IMR-90 (cell line): ENCODE measurements around the gene LY6G6D. TPM values are rescaled to one million over a fixed set of nuclear protein-coding genes. Genes with fewer than 3 reads are reported as not detected.

Experiments
- ATAC-seq: fragments of 200-7000 bp; cut with Tn5 transposase; 2 replicates; pipeline ENCODE4 v1.9.1; 2020; ENCODE audit warnings: low read depth, mild to moderate bottlenecking, moderate library complexity
- BruUV-seq: library from RNA; stranded (reverse); fragments of 400-500 nt; replicated peaks from 2 replicates; lab custom pipeline; 2021; lab: Mats Ljungman, UMichigan
- CTCF ChIA-PET: fragments of 300-600 bp; formaldehyde crosslinking; extraction: SDS; loops from one replicate; lab custom pipeline; 2021; ENCODE audit warnings: antibody characterized with exemption; lab: Yijun Ruan, JAX
- POLR2A ChIA-PET: fragments of 300-600 bp; sonication (Branson Sonifier 250); formaldehyde crosslinking; loops from one replicate; lab custom pipeline; 2022; ENCODE audit warnings: antibody characterized with exemption; ENCODE audit not compliant: unreplicated experiment; lab: Charles Lee
- DNase-seq: peaks from one replicate; pipeline ENCODE4 v3.0.0; 2013
- H2AFZ ChIP-seq: replicated peaks from 2 replicates; pipeline ENCODE3; 2013; ENCODE audit warnings: low read length, mild to moderate bottlenecking; ENCODE audit not compliant: poor library complexity
- H2AK5ac ChIP-seq: 2 replicates; pipeline ENCODE4 v1.6.1; 2013; ENCODE audit warnings: low read depth, low read length, inconsistent platforms
- H2AK9ac ChIP-seq: replicated peaks from 2 replicates; pipeline ENCODE3; 2013; ENCODE audit warnings: mild to moderate bottlenecking, low read depth, low read length, moderate library complexity; ENCODE audit not compliant: poor library complexity
- H2BK120ac ChIP-seq: 2 replicates; pipeline ENCODE4 v1.6.1; 2013; ENCODE audit warnings: low read depth, low read length, inconsistent platforms
- H2BK15ac ChIP-seq: 3 replicates; pipeline ENCODE4 v1.6.1; 2013; ENCODE audit warnings: low read depth, low read length, inconsistent platforms
- H2BK20ac ChIP-seq: 2 replicates; pipeline ENCODE4 v1.6.1; 2013; ENCODE audit warnings: low read depth, mild to moderate bottlenecking, inconsistent platforms, low read length, moderate library complexity
- H2BK5ac ChIP-seq: 2 replicates; pipeline ENCODE4 v1.6.1; 2013; ENCODE audit warnings: mild to moderate bottlenecking, low read depth, low read length, inconsistent platforms; ENCODE audit not compliant: poor library complexity, severe bottlenecking
- H3K14ac ChIP-seq: replicated peaks from 2 replicates; pipeline ENCODE4 v1.6.1; 2013; ENCODE audit warnings: low read depth, low read length, inconsistent platforms
- H3K18ac ChIP-seq: 2 replicates; pipeline ENCODE4 v1.6.1; 2013; ENCODE audit warnings: low read depth, low read length, control low read depth
- H3K23ac ChIP-seq: 2 replicates; pipeline ENCODE4 v1.6.1; 2013; ENCODE audit warnings: low read depth, low read length, inconsistent platforms
- H3K27ac ChIP-seq: 2 replicates; pipeline ENCODE4 v1.5.1; 2013; ENCODE audit warnings: mild to moderate bottlenecking, control low read depth, low read length; ENCODE audit not compliant: insufficient read depth
- H3K27me3 ChIP-seq: 2 replicates; pipeline ENCODE4 v1.6.1; 2013; ENCODE audit warnings: low read length; ENCODE audit not compliant: control insufficient read depth, insufficient read depth
- H3K36me3 ChIP-seq: 2 replicates; pipeline ENCODE4 v1.6.1; 2013; ENCODE audit warnings: low read length, mixed read lengths; ENCODE audit not compliant: control insufficient read depth, insufficient read depth
- H3K4ac ChIP-seq: 2 replicates; pipeline ENCODE4 v1.6.1; 2013; ENCODE audit warnings: low read depth, low read length, inconsistent platforms
- H3K4me1 ChIP-seq: 2 replicates; pipeline ENCODE4 v1.6.1; 2013; ENCODE audit warnings: low read length, mixed read lengths; ENCODE audit not compliant: control insufficient read depth, insufficient read depth
- H3K4me2 ChIP-seq: 2 replicates; pipeline ENCODE4 v1.6.1; 2013; ENCODE audit warnings: low read depth, mild to moderate bottlenecking, control low read depth, low read length, moderate library complexity
- H3K4me3 ChIP-seq: 2 replicates; pipeline ENCODE4 v1.5.1; 2013; ENCODE audit warnings: low read depth, mild to moderate bottlenecking, control low read depth, low read length, moderate library complexity; ENCODE audit not compliant: insufficient read depth
- H3K56ac ChIP-seq: 2 replicates; pipeline ENCODE4 v1.6.1; 2013; ENCODE audit warnings: low read length, inconsistent platforms; ENCODE audit not compliant: insufficient read depth; ENCODE audit errors: extremely low read depth
- H3K79me1 ChIP-seq, 2 experiments: 2 replicates each; pipeline ENCODE4 v1.6.1; 2013; ENCODE audit warnings: low read length in 2 of 2, inconsistent platforms in 1 of 2, low read depth in 1 of 2
- H3K9ac ChIP-seq: 2 replicates; pipeline ENCODE4 v1.6.1; 2013; ENCODE audit warnings: low read depth, low read length, control low read depth
- H3K9me1 ChIP-seq: 2 replicates; pipeline ENCODE4 v1.6.1; 2013; ENCODE audit warnings: low read length, inconsistent platforms; ENCODE audit not compliant: insufficient read depth
- H3K9me3 ChIP-seq: 2 replicates; pipeline ENCODE4 v1.6.1; 2013; ENCODE audit warnings: low read length; ENCODE audit not compliant: control insufficient read depth, insufficient read depth
- H4K20me1 ChIP-seq: 2 replicates; pipeline ENCODE4 v1.6.1; 2013; ENCODE audit warnings: low read length, inconsistent platforms; ENCODE audit not compliant: insufficient read depth
- H4K5ac ChIP-seq: 2 replicates; pipeline ENCODE4 v1.6.1; 2013; ENCODE audit warnings: mild to moderate bottlenecking, low read depth, low read length, control low read depth
- H4K8ac ChIP-seq, 2 experiments: 2 replicates each; pipeline ENCODE4 v1.6.1; 2013; ENCODE audit warnings: low read depth in 2 of 2, low read length in 2 of 2, control low read depth in 1 of 2, inconsistent platforms in 1 of 2
- H4K91ac ChIP-seq: 2 replicates; pipeline ENCODE4 v1.6.1; 2013; ENCODE audit warnings: low read depth, low read length, inconsistent platforms; ENCODE audit not compliant: insufficient read depth
- BHLHE40 ChIP-seq: fragments of 150-350 bp; IDR thresholded peaks from 2 replicates; pipeline ENCODE4 v1.6.1; 2016; ENCODE audit warnings: mild to moderate bottlenecking, low read depth, low read length
- CTCF ChIP-seq: conservative IDR thresholded peaks from 2 replicates; pipeline ENCODE4 v1.5.1; 2012; ENCODE audit warnings: mild to moderate bottlenecking, low read depth, low read length, improper control_type of control experiment
- ELK1 ChIP-seq: fragments of 150-350 bp; IDR thresholded peaks from 2 replicates; pipeline ENCODE4 v1.6.1; 2016; ENCODE audit warnings: low read depth, mild to moderate bottlenecking, low read length, moderate library complexity, borderline replicate concordance
- FOS ChIP-seq: fragments of 150-350 bp; IDR thresholded peaks from 2 replicates; pipeline ENCODE4 v1.6.1; 2016; ENCODE audit warnings: low read depth, low read length
- MAFK ChIP-seq: IDR thresholded peaks from 2 replicates; pipeline ENCODE4 v1.6.1; 2012; ENCODE audit warnings: low read depth, low read length, improper control_type of control experiment
- MAZ ChIP-seq: IDR thresholded peaks from 2 replicates; pipeline ENCODE4 v1.6.1; 2012; ENCODE audit warnings: low read depth, mild to moderate bottlenecking, low read length, improper control_type of control experiment, moderate library complexity, borderline replicate concordance
- NFE2L2 ChIP-seq: fragments of 150-350 bp; IDR thresholded peaks from 2 replicates; pipeline ENCODE4 v1.6.1; 2016; ENCODE audit warnings: low read depth, mild to moderate bottlenecking, low read length
- POLR2A ChIP-seq: IDR thresholded peaks from 2 replicates; pipeline ENCODE4 v1.6.1; 2012; ENCODE audit warnings: mild to moderate bottlenecking, low read depth, low read length
- RAD21 ChIP-seq: IDR thresholded peaks from 2 replicates; pipeline ENCODE4 v1.6.1; 2012; ENCODE audit warnings: low read length, improper control_type of control experiment
- RCOR1 ChIP-seq: IDR thresholded peaks from 2 replicates; pipeline ENCODE4 v1.6.1; 2012; ENCODE audit warnings: mild to moderate bottlenecking, low read length, improper control_type of control experiment; ENCODE audit not compliant: insufficient replicate concordance
- RFX5 ChIP-seq: IDR thresholded peaks from 2 replicates; pipeline ENCODE4 v1.8.0; 2012; ENCODE audit warnings: low read depth, mild to moderate bottlenecking, low read length, moderate library complexity
- USF2 ChIP-seq: fragments of 150-350 bp; IDR thresholded peaks from 2 replicates; pipeline ENCODE4 v1.6.1; 2017; ENCODE audit warnings: mild to moderate bottlenecking, antibody characterized with exemption, low read length, low read depth
- WGBS, 2 experiments: methylation state at CpG; one replicate each; pipeline versions ENCODE4 v1.1.5 to v1.1.7; 2013; ENCODE audit warnings: missing lambda C conversion rate in 2 of 2; ENCODE audit not compliant: insufficient read length in 1 of 2; ENCODE audit errors: extremely low coverage in 2 of 2; 5-methylcytosine and 5-hydroxymethylcytosine counted together
- dilution Hi-C: fragments of 300-500 bp; cut with HindIII; formaldehyde crosslinking; loops from one replicate; pipeline ENCODE4 v1.14.3; 2018; ENCODE audit warnings: low sequenced_read_pairs; ENCODE audit not compliant: unreplicated experiment
- in situ Hi-C: fragments of 300-500 bp; cut with MboI; formaldehyde crosslinking; loops from 3 replicates; pipeline ENCODE4 v1.14.3; 2019; ENCODE audit warnings: low sequenced_read_pairs, inconsistent platforms, mixed read lengths
- intact Hi-C: fragments of 100-400 bp; cut with micrococcal nuclease; formaldehyde crosslinking; loops from 2 replicates; pipeline ENCODE4 v1.10.0; 2022
- polyA plus RNA-seq, 3 experiments: library from polyadenylated mRNA; depleted of rRNA; stranded (reverse); fragments of >200 nt; gene quantifications; 2 replicates each; pipeline ENCODE4 v1.2.3, GENCODE V29; 2012; ENCODE audit warnings: low replicate concordance in 1 of 3
- total RNA-seq: library from RNA; depleted of rRNA; stranded (reverse); fragments of >200 nt; gene quantifications from 2 replicates; pipeline ENCODE4 v1.2.3, GENCODE V29; 2012

LY6G6D gene
- total and polyA plus RNA-seq, 2 of the 4 experiments (the other 2 are of a cell fraction): not detected

- dilution Hi-C loops: no loop called here
- in situ Hi-C loops: loop anchor here (10.0 kb wide), 2 partner anchors 154 to 264 kb away; partner anchors contain the start of gene CFB
- CTCF ChIA-PET: interaction anchor here (0.6 to 0.8 kb wide), 2 partner anchors 14 to 49 kb away, joined by 3 read pairs; partner anchors contain the start of gene DDAH2
- Histone ChIP-seq H3K56ac (no peak within 1 kb of the TSS), H3K27ac (peak within 1 kb of the TSS; percentile 42), H2AK9ac (peak within 1 kb of the TSS; percentile 84), H4K20me1 (no peaks in the 10 kb centered on the region), H3K23ac (peak within 1 kb of the TSS; percentile 47; the same call in 1 of the 2 replicates), H3K9me1 (0 out of 2 replicates have a peak, but pooled peaks cover 5% of the 10 kb centered on the region), H3K36me3 (peaks cover 1% of the 10 kb centered on the region; the same call in 1 of the 2 replicates), H2BK120ac (peak within 1 kb of the TSS; percentile 33), H3K18ac (peak within 1 kb of the TSS; percentile 40; the same call in 1 of the 2 replicates), H2BK5ac (peak within 1 kb of the TSS; percentile 23), H2BK20ac (no peak within 1 kb of the TSS), H3K4me2 (peak within 1 kb of the TSS; percentile 79), H4K5ac (peak within 1 kb of the TSS; percentile 82), H3K14ac (peak within 1 kb of the TSS; percentile 26), H2AFZ (peak within 1 kb of the TSS; percentile 93), H3K4me3 (peak within 1 kb of the TSS; percentile 27), H2BK15ac (peak within 1 kb of the TSS; percentile 38; the same call in 1 of the 3 replicates), H3K79me1 (no peaks in the 10 kb centered on the region), H3K4me1 (peaks cover 12% of the 10 kb centered on the region), H3K9ac (peak within 1 kb of the TSS; percentile 53), H4K91ac (peak within 1 kb of the TSS; percentile 69), H2AK5ac (peak within 1 kb of the TSS; percentile 37; the same call in 1 of the 2 replicates), H3K9me3 (no peaks in the 10 kb centered on the region), H3K4ac (peak within 1 kb of the TSS; percentile 62), H4K8ac (peak within 1 kb of the TSS; percentile 68 to 78), H3K27me3 (no peaks in the 10 kb centered on the region)
- WGBS, 2 experiments: 0% methylated on average over 10 of the region's 17 CpGs; no CpG with 5 or more reads in 1 of the 2 experiments
- no TSS peak for BruUV-seq
- ATAC-seq (peak; percentile 96), DNase-seq (peak; percentile 94)
- POLR2A ChIA-PET: interaction anchor here (0.6 kb wide), 2 partner anchors 271 to 496 kb away, joined by 3 to 5 read pairs; partner anchors contain the start of gene AGPAT1
- intact Hi-C loops: loop anchor here (1.0 to 2.0 kb wide), 5 partner anchors 48 to 272 kb away; partner anchors contain the start of gene DDAH2
- TF ChIP-seq ELK1: no peak
- no peak for TF ChIP-seq FOS
- TF ChIP-seq BHLHE40: no peak
- peak; percentile 97 for TF ChIP-seq RAD21
- TF ChIP-seq RCOR1: peak; percentile 45
- TF ChIP-seq NFE2L2: no peak
- TF ChIP-seq MAFK: peak; percentile 29; the same call in 1 of the 2 replicates
- no peak; the same call in 1 of the 2 replicates for TF ChIP-seq POLR2A
- TF ChIP-seq MAZ: 0 out of 2 replicates have a peak, but pooled peaks have one; percentile 21
- peak; percentile 94 for TF ChIP-seq CTCF
- TF ChIP-seq USF2: no peak
- no peak for TF ChIP-seq RFX5
These were observed 34.7 kb upstream of the LY6G6D start, which contains the start of gene LY6G5C for GRCh38 chr6:31680226-31681134. TSS of gene LY6G5C (minus strand) at chr6:31681067. CDS start at chr6:31680373, 694 bp downstream.
